ENCODE data around the gene BRMS1L.

The BRMS1L gene

GRCh38 chr14:35866595-35867279 is 40.6 kb downstream of the BRMS1L start:
- no peak for DNase-seq

- no peak for DNase-seq
Measured at GRCh38 chr14:35867280-35867629, 41.1 kb downstream of the BRMS1L start.

GRCh38 chr14:35875296-35875695 is 49.2 kb downstream of the BRMS1L start:
- DNase-seq, result no peak

- no peak for DNase-seq
Measured at GRCh38 chr14:35877276-35877675, 51.1 kb downstream of the BRMS1L start.

- DNase-seq, result no peak
Measured at GRCh38 chr14:35878272-35879150, 52.4 kb downstream of the BRMS1L start.

DNA sequence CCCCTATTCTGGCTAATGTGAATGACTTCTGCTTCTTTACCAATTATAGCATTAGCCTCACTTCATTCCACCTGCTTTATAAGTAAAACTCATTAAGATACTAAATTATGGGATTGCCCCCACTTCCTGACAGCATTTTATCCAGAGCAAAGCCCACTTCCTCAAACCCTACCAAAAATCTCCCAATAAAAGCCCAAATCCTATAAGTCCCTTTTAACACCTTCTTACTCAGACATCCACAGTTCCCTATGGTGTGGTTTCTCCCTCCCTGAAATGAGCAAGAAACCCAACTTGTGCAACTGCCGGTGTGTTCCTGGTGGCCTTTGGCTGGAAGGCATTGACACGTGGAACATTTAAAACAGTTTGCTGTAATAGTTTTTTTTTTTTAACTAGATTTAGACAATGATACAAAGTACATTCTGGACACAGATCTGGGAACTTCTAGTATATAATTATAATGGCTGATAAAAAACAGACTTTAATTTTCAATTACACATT is 53.1 kb downstream of the BRMS1L start:
- no peak for DNase-seq

GRCh38 chr14:35879654-35880249 is 53.6 kb downstream of the BRMS1L start:
- no peak for DNase-seq

DNA sequence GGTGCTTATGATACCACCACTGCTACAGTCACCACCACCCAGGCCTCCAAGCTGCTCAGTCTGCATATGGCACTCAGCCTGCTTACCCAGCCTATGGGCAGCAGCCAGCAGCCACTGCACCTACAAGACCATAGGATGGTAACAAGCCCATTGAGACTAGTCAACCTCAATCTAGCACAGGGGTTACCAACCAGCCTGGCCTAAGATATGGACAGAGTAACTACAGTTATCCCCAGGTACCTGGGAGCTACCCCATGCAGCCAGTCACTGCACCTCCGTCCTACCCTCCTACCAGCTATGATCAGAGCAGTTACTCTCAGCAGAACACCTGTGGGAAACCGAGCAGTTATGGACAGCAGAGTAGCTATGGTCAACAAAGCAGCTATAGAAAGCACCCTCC is 55.1 kb downstream of the BRMS1L start:
- DNase-seq, result no peak

GRCh38 chr14:35883677-35884293 is 57.6 kb downstream of the BRMS1L start:
- no peak for DNase-seq

DNA sequence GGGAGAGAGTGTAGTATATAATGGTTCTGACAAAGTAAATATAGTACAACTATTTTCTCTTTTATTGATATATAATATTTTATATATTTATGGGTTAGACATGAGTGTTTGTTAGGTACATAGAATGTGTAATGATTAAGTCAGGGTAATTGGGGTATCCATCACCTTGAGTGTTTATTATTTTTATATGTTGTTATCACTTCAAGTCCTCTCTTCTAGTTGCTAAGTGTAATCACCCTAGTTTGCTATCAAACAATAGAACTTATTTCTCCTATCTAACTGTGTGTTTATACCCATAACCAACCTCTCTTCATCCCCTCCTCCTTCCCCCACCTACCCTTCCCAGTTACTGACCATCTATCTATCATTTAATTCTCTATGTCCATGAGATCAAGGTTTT is 64.2 kb downstream of the BRMS1L start:
- DNase-seq, result no peak

DNA sequence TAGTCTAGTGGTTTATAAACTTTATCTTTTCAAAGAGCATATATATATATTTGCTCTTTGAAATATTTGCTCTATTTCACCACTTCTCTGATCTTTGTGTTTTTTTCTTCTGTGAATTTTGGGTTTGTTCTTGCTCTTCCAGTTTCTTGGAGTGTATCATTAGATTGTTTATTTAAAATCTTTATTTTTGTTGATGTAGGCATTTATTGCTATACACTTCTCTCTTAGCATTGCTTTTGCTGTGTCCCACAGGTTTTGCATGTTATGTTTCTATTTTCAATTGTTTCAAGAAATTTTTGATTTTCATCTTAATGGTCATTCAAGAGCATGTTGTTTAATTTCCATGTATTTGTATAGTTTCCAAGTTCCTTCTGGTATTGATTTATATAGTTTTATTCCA is 69.1 kb downstream of the BRMS1L start:
- DNase-seq, result no peak

DNA sequence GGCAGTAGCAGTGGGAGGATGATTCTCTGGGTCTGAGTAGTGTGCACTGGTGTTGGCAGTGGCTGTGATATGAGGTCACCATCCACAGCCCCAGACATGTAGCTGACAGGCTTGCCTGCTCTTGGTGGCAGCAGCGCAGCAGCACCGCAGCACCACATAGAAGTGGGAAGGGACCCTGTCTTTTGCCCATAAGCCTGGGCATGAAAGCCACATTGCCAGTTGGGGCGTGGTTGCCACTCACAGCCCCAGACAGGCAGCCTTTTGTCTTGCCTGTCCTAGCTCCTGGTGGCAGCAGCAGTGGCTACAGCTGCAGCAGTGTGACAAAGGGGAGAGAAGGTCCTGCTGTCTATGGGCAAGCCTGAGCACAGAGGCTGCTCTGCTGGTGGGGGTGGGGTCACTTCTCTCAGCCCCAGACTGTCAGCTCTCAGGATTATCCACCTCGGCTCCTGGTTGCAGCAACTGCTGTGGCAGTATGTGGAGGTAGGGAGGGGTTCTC is 71.5 kb downstream of the BRMS1L start:
- no peak for DNase-seq

DNA sequence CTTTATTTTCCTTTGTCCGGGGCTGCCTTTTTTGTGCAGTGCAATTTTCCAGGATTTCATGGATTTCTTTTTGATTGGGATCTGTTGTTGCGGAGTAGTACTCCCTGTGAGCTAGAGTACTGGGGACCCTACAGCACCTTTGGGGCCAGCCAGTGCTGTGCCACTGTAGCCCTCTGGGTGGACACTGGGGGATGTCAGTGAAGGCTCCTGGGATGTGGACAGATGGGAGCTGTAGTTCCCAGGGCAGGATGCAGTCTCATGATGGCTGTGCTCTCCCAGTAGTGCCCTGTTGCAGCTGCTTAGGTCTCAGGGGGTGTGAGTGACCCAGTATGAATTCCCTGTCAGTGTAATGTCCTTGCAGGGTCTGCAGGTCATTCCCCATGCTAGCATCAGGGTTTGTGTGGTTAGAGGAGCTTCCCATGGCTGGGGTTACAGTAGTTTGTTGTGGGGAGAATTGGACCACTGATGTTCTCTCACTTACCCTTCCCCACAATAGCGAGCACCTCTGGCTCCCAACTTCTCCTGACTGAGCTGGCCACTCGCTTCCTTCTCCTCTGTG is 72.2 kb downstream of the BRMS1L start:
- DNase-seq, result no peak

- no peak for DNase-seq
Measured at GRCh38 chr14:35900741-35901140, 74.6 kb downstream of the BRMS1L start.

GRCh38 chr14:35909665-35910064 is 83.5 kb downstream of the BRMS1L start:
- DNase-seq, result no peak

DNA sequence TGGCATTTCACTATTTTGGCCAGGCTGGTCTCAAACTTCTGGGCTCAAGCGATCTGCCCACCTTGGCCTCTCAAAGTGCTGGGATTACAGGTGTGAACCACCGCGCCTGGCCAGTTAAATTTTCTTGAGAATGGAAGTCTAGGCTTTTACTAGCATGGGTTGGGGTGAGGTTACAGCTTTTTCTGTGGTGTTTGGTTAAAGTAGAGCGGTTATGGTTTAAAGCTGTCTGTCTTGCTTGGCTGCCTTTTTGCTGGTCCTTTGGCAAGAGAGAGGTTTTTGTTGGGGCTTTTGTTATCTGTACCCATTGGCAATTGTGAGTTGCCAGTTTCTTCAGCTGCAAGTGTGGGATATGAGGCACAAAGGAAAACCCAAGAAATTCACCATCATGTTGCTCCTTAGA is 84.1 kb downstream of the BRMS1L start:
- DNase-seq, result no peak

- DNase-seq, result no peak
Measured at GRCh38 chr14:35911097-35911496, 85.0 kb downstream of the BRMS1L start.

DNA sequence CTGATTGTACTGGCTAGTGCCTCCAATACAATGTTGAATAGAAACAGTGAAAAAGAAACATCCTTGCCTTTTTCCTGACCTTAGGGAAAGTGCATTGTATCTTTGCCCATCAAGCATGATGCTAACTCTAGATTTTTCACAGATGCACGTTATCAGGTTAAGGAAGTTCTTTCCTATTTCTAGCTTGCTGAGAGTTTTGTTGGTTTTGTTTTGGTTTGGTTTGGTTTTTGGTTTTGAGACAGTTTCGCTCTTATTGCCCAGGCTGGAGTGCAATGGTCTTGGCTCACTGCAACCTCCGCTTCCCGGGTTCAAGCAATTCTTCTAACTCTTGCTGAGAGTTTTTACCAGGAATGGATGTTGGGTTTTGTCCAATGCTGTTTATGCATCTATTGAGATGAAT is 89.0 kb downstream of the BRMS1L start:
- no peak for DNase-seq

DNA sequence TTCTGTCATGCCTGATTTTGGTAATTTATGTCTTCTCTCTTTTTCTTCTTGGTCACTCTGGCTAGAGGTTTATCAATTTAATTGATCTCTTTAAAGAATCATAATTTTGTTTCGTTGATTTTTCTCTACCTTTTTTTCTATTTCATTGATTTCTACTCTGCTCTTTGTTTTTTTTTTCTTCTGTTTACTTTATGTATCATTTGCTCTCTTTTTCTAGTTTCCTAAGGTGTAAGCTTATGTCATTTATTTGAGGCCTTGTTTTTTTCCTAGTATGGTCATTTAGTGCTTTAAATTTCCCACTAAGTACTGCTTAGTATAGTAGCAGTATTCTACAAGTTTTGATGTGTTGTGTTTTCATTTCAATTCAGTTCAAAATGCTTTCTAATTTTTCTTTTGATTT is 89.6 kb downstream of the BRMS1L start:
- DNase-seq, result no peak

Data from activated CD4-positive, CD25-positive, alpha-beta regulatory T cell treated with anti-CD3 and anti-CD28 coated beads, Interleukin-2, amount 50 U/mL, for 72 hours (primary cell).